ENCODE data around the gene SYP.

Gene SYP

GRCh38 chrX:49226946-49227345 lies 27.0 kb upstream of the SYP start:
- Histone ChIP-seq H3K27me3 (ENCODE audit: control insufficient read depth in 5 of 5, insufficient read depth in 4 of 5, low read length in 5 of 5) (peaks cover 0 to 27% (median 21%) of the 10 kb centered on the region in 5 donors), H3K4me3 (ENCODE audit: low read depth in 1 of 5, low read length in 5 of 5) (no peak overlapping the region), H3K4me1 (ENCODE audit: control insufficient read depth in 5 of 5, insufficient read depth in 5 of 5, low read length in 5 of 5) (peaks cover 0 to 13% (median 4%) of the 10 kb centered on the region in 5 donors), H3K9me3 (ENCODE audit: control insufficient read depth in 5 of 5, low read length in 5 of 5) (peaks cover 0 to 13% (median 4%) of the 10 kb centered on the region in 5 donors), H3K9ac (ENCODE audit: low read length in 5 of 5) (no peak overlapping the region), H3K27ac (ENCODE audit: low read depth, low read length) (no peak overlapping the region), H3K36me3 (ENCODE audit: control insufficient read depth in 5 of 5, insufficient read depth in 5 of 5, low read length in 5 of 5) (no peaks in the 10 kb centered on the region)

- Histone ChIP-seq H3K36me3 (ENCODE audit: control insufficient read depth in 5 of 5, insufficient read depth in 5 of 5, low read length in 5 of 5) (no peaks in the 10 kb centered on the region), H3K9ac (ENCODE audit: low read length in 5 of 5) (no peak overlapping the region), H3K27ac (ENCODE audit: low read depth, low read length) (no peak overlapping the region), H3K4me3 (ENCODE audit: low read depth in 1 of 5, low read length in 5 of 5) (no peak overlapping the region), H3K27me3 (ENCODE audit: control insufficient read depth in 5 of 5, insufficient read depth in 4 of 5, low read length in 5 of 5) (peaks cover 0 to 27% (median 21%) of the 10 kb centered on the region in 5 donors), H3K4me1 (ENCODE audit: control insufficient read depth in 5 of 5, insufficient read depth in 5 of 5, low read length in 5 of 5) (peaks cover 0 to 9% (median 4%) of the 10 kb centered on the region in 5 donors), H3K9me3 (ENCODE audit: control insufficient read depth in 5 of 5, low read length in 5 of 5) (peaks cover 0 to 13% (median 4%) of the 10 kb centered on the region in 5 donors)
Observed at GRCh38 chrX:49225858-49226257, 25.9 kb upstream of the SYP start.

GRCh38 chrX:49221868-49222267 lies 21.9 kb upstream of the SYP start:
- H3K36me3 ChIP-seq (ENCODE audit: control insufficient read depth in 5 of 5, insufficient read depth in 5 of 5, low read length in 5 of 5) = no peaks in the 10 kb centered on the region
- H3K4me1 ChIP-seq (ENCODE audit: control insufficient read depth in 5 of 5, insufficient read depth in 5 of 5, low read length in 5 of 5) = no peaks in the 10 kb centered on the region
- peaks cover 0 to 31% (median 20%) of the 10 kb centered on the region in 5 donors for H3K27me3 ChIP-seq (ENCODE audit: control insufficient read depth in 5 of 5, insufficient read depth in 4 of 5, low read length in 5 of 5)
- no peak overlapping the region for H3K9ac ChIP-seq (ENCODE audit: low read length in 5 of 5)
- H3K4me3 ChIP-seq (ENCODE audit: low read depth in 1 of 5, low read length in 5 of 5) = no peak overlapping the region
- no peak overlapping the region for H3K27ac ChIP-seq (ENCODE audit: low read depth, low read length)
- peaks cover 0 to 3% (median 0%) of the 10 kb centered on the region in 5 donors for H3K9me3 ChIP-seq (ENCODE audit: control insufficient read depth in 5 of 5, low read length in 5 of 5)

GRCh38 chrX:49220100-49220499 lies 20.1 kb upstream of the SYP start:
- Histone ChIP-seq H3K4me1 (ENCODE audit: control insufficient read depth in 5 of 5, insufficient read depth in 5 of 5, low read length in 5 of 5) (no peaks in the 10 kb centered on the region), H3K27ac (ENCODE audit: low read depth, low read length) (no peak overlapping the region), H3K9ac (ENCODE audit: low read length in 5 of 5) (no peak overlapping the region), H3K36me3 (ENCODE audit: control insufficient read depth in 5 of 5, insufficient read depth in 5 of 5, low read length in 5 of 5) (no peaks in the 10 kb centered on the region), H3K27me3 (ENCODE audit: control insufficient read depth in 5 of 5, insufficient read depth in 4 of 5, low read length in 5 of 5) (peaks cover 0 to 28% (median 16%) of the 10 kb centered on the region in 5 donors), H3K9me3 (ENCODE audit: control insufficient read depth in 5 of 5, low read length in 5 of 5) (no peaks in the 10 kb centered on the region), H3K4me3 (ENCODE audit: low read depth in 1 of 5, low read length in 5 of 5) (no peak overlapping the region)

- Histone ChIP-seq H3K4me3 (ENCODE audit: low read depth in 1 of 5, low read length in 5 of 5) (no peak overlapping the region), H3K4me1 (ENCODE audit: control insufficient read depth in 5 of 5, insufficient read depth in 5 of 5, low read length in 5 of 5) (no peaks in the 10 kb centered on the region), H3K9me3 (ENCODE audit: control insufficient read depth in 5 of 5, low read length in 5 of 5) (no peaks in the 10 kb centered on the region), H3K36me3 (ENCODE audit: control insufficient read depth in 5 of 5, insufficient read depth in 5 of 5, low read length in 5 of 5) (no peaks in the 10 kb centered on the region), H3K27me3 (ENCODE audit: control insufficient read depth in 5 of 5, insufficient read depth in 4 of 5, low read length in 5 of 5) (peaks cover 0 to 25% (median 15%) of the 10 kb centered on the region in 5 donors), H3K9ac (ENCODE audit: low read length in 5 of 5) (no peak overlapping the region), H3K27ac (ENCODE audit: low read depth, low read length) (no peak overlapping the region)
Observed at GRCh38 chrX:49214996-49215526, 15.1 kb upstream of the SYP start.

GRCh38 chrX:49214416-49214815 lies 14.4 kb upstream of the SYP start:
- Histone ChIP-seq H3K4me3 (ENCODE audit: low read depth in 1 of 5, low read length in 5 of 5) (no peak overlapping the region), H3K9ac (ENCODE audit: low read length in 5 of 5) (no peak overlapping the region), H3K27ac (ENCODE audit: low read depth, low read length) (no peak overlapping the region), H3K9me3 (ENCODE audit: control insufficient read depth in 5 of 5, low read length in 5 of 5) (no peaks in the 10 kb centered on the region), H3K36me3 (ENCODE audit: control insufficient read depth in 5 of 5, insufficient read depth in 5 of 5, low read length in 5 of 5) (no peaks in the 10 kb centered on the region), H3K27me3 (ENCODE audit: control insufficient read depth in 5 of 5, insufficient read depth in 4 of 5, low read length in 5 of 5) (peaks cover 0 to 32% (median 19%) of the 10 kb centered on the region in 5 donors), H3K4me1 (ENCODE audit: control insufficient read depth in 5 of 5, insufficient read depth in 5 of 5, low read length in 5 of 5) (no peaks in the 10 kb centered on the region)

- Histone ChIP-seq H3K27me3 (ENCODE audit: control insufficient read depth in 5 of 5, insufficient read depth in 4 of 5, low read length in 5 of 5) (peaks cover 0 to 36% (median 22%) of the 10 kb centered on the region in 5 donors), H3K9me3 (ENCODE audit: control insufficient read depth in 5 of 5, low read length in 5 of 5) (no peaks in the 10 kb centered on the region), H3K27ac (ENCODE audit: low read depth, low read length) (no peak overlapping the region), H3K9ac (ENCODE audit: low read length in 5 of 5) (no peak overlapping the region), H3K36me3 (ENCODE audit: control insufficient read depth in 5 of 5, insufficient read depth in 5 of 5, low read length in 5 of 5) (no peaks in the 10 kb centered on the region), H3K4me1 (ENCODE audit: control insufficient read depth in 5 of 5, insufficient read depth in 5 of 5, low read length in 5 of 5) (no peaks in the 10 kb centered on the region), H3K4me3 (ENCODE audit: low read depth in 1 of 5, low read length in 5 of 5) (no peak overlapping the region)
Observed at GRCh38 chrX:49212861-49213260, 12.9 kb upstream of the SYP start.

- H3K27me3 ChIP-seq (ENCODE audit: control insufficient read depth in 5 of 5, insufficient read depth in 4 of 5, low read length in 5 of 5) = peaks cover 0 to 31% (median 22%) of the 10 kb centered on the region in 5 donors
- no peaks in the 10 kb centered on the region for H3K4me1 ChIP-seq (ENCODE audit: control insufficient read depth in 5 of 5, insufficient read depth in 5 of 5, low read length in 5 of 5)
- H3K4me3 ChIP-seq (ENCODE audit: low read depth in 1 of 5, low read length in 5 of 5) = no peak overlapping the region
- no peak overlapping the region for H3K27ac ChIP-seq (ENCODE audit: low read depth, low read length)
- no peaks in the 10 kb centered on the region for H3K36me3 ChIP-seq (ENCODE audit: control insufficient read depth in 5 of 5, insufficient read depth in 5 of 5, low read length in 5 of 5)
- no peaks in the 10 kb centered on the region for H3K9me3 ChIP-seq (ENCODE audit: control insufficient read depth in 5 of 5, low read length in 5 of 5)
- H3K9ac ChIP-seq (ENCODE audit: low read length in 5 of 5) = no peak overlapping the region
Observed at GRCh38 chrX:49212209-49212608, 12.2 kb upstream of the SYP start.

GRCh38 chrX:49211074-49211473 lies 11.1 kb upstream of the SYP start:
- Histone ChIP-seq H3K36me3 (ENCODE audit: control insufficient read depth in 5 of 5, insufficient read depth in 5 of 5, low read length in 5 of 5) (no peaks in the 10 kb centered on the region), H3K27me3 (ENCODE audit: control insufficient read depth in 5 of 5, insufficient read depth in 4 of 5, low read length in 5 of 5) (peaks cover 0 to 34% (median 25%) of the 10 kb centered on the region in 5 donors), H3K9ac (ENCODE audit: low read length in 5 of 5) (no peak overlapping the region), H3K4me3 (ENCODE audit: low read depth in 1 of 5, low read length in 5 of 5) (no peak overlapping the region), H3K4me1 (ENCODE audit: control insufficient read depth in 5 of 5, insufficient read depth in 5 of 5, low read length in 5 of 5) (no peaks in the 10 kb centered on the region), H3K9me3 (ENCODE audit: control insufficient read depth in 5 of 5, low read length in 5 of 5) (no peaks in the 10 kb centered on the region), H3K27ac (ENCODE audit: low read depth, low read length) (no peak overlapping the region)

- Histone ChIP-seq H3K4me3 (ENCODE audit: low read depth in 1 of 5, low read length in 5 of 5) (no peak overlapping the region), H3K27ac (ENCODE audit: low read depth, low read length) (no peak overlapping the region), H3K9ac (ENCODE audit: low read length in 5 of 5) (no peak overlapping the region), H3K4me1 (ENCODE audit: control insufficient read depth in 5 of 5, insufficient read depth in 5 of 5, low read length in 5 of 5) (no peaks in the 10 kb centered on the region), H3K27me3 (ENCODE audit: control insufficient read depth in 5 of 5, insufficient read depth in 4 of 5, low read length in 5 of 5) (peaks cover 0 to 34% (median 28%) of the 10 kb centered on the region in 5 donors), H3K36me3 (ENCODE audit: control insufficient read depth in 5 of 5, insufficient read depth in 5 of 5, low read length in 5 of 5) (no peaks in the 10 kb centered on the region), H3K9me3 (ENCODE audit: control insufficient read depth in 5 of 5, low read length in 5 of 5) (no peaks in the 10 kb centered on the region)
Observed at GRCh38 chrX:49210406-49210805, 10.4 kb upstream of the SYP start.

All from subcutaneous abdominal adipose tissue (tissue), 5 donors.